K562 (cell line): Measurements from ENCODE around the gene MBP. TPM values are rescaled to one million over a fixed set of nuclear protein-coding genes. Genes with fewer than 3 reads are reported as not detected.

ENCODE experiments used
- ATAC-seq: fragments of 200-7000 bp; cut with Tn5 transposase; 3 replicates; pipeline ENCODE4 v1.9.1; 2020; ENCODE audit warnings: moderate library complexity
- BruUV-seq: library from RNA; stranded (reverse); fragments of 400-500 nt; replicated peaks from 2 replicates; lab custom pipeline; 2021; lab: Mats Ljungman, UMichigan
- CTCF ChIA-PET: fragments of 300-600 bp; formaldehyde crosslinking; extraction: SDS; loops from one replicate; lab custom pipeline; 2021; ENCODE audit warnings: low intra/inter-chr PET ratio; lab: Yijun Ruan, JAX
- POLR2A ChIA-PET: fragments of 300-600, 350-650 bp; sonication (Branson Sonifier 250); formaldehyde crosslinking; extraction: SDS; loops from one replicate; lab custom pipeline; 2021; ENCODE audit warnings: antibody characterized with exemption, inconsistent platforms; lab: Yijun Ruan, JAX
- DNase-seq, 4 experiments: peaks; one replicate each; pipeline versions ENCODE4 v3.0.0 to v3.0.0-alpha.2; 2011 to 2018; ENCODE audit warnings: low spot score in 3 of 4, mixed read lengths in 3 of 4; ENCODE audit errors: extremely low read depth in 1 of 4
- FAIRE-seq: peaks from 2 replicates; lab custom pipeline; 2011; peaks lifted over from hg19 to GRCh38; lab: Jason Lieb, UNC
- H2AFZ ChIP-seq: 2 replicates; pipeline ENCODE4 v1.6.0; 2011; ENCODE audit warnings: low read depth, low read length, control low read depth, inconsistent platforms
- H3K27ac ChIP-seq: fragments of 200-600 bp; 3 replicates; pipeline ENCODE4 v1.8.0; 2011; ENCODE audit warnings: low read depth, mild to moderate bottlenecking, control low read depth, inconsistent platforms, low read length, moderate library complexity, mixed read lengths; ENCODE audit errors: extremely low read depth
- H3K27me3 ChIP-seq, 2 experiments: fragments of 300-600 bp in 1 of 2; 2 replicates in 1 of 2; 3 replicates in 1 of 2; pipeline versions ENCODE4 v1.6.0 to v1.8.0; 2011; ENCODE audit warnings: inconsistent platforms in 2 of 2, low read length in 2 of 2, mild to moderate bottlenecking in 1 of 2, mixed read lengths in 1 of 2, moderate library complexity in 1 of 2; ENCODE audit not compliant: control insufficient read depth in 2 of 2, insufficient read depth in 2 of 2
- H3K36me3 ChIP-seq: fragments of 300-600 bp; 3 replicates; pipeline ENCODE4 v1.8.0; 2011; ENCODE audit warnings: mild to moderate bottlenecking, low read length, inconsistent platforms; ENCODE audit not compliant: control insufficient read depth, insufficient read depth
- H3K4me1 ChIP-seq, 2 experiments: fragments of 200-600 bp in 1 of 2; replicated peaks in 1 of 2; 2 replicates in 1 of 2; 3 replicates in 1 of 2; pipeline versions ENCODE4 v1.5.1 to v1.8.0; 2011; ENCODE audit warnings: inconsistent platforms in 2 of 2, low read length in 2 of 2, mild to moderate bottlenecking in 1 of 2, mixed read lengths in 1 of 2, moderate library complexity in 1 of 2; ENCODE audit not compliant: control insufficient read depth in 2 of 2, insufficient read depth in 2 of 2
- H3K4me2 ChIP-seq: 2 replicates; pipeline ENCODE4 v1.6.1; 2011; ENCODE audit warnings: low read length, control low read depth, inconsistent platforms, mixed read lengths; ENCODE audit not compliant: insufficient read depth
- H3K4me3 ChIP-seq: fragments of 200-600 bp; sonication (generic), shearing (Covaris generic); 2 replicates; pipeline ENCODE4 v1.5.1; 2016; ENCODE audit warnings: control low read depth, inconsistent platforms
- H3K79me2 ChIP-seq: fragments of 200-600 bp; 3 replicates; pipeline ENCODE4 v1.8.0; 2011; ENCODE audit warnings: low read length, inconsistent platforms; ENCODE audit not compliant: control insufficient read depth, insufficient read depth
- H3K9ac ChIP-seq, 2 experiments: 2 replicates each; pipeline versions ENCODE4 v1.6.0 to v1.6.1; 2011; ENCODE audit warnings: low read depth in 2 of 2, low read length in 2 of 2, control low read depth in 1 of 2, inconsistent platforms in 1 of 2, mild to moderate bottlenecking in 1 of 2, mixed read lengths in 1 of 2; ENCODE audit not compliant: insufficient read depth in 1 of 2
- H3K9me1 ChIP-seq: one replicate; pipeline ENCODE4 v1.6.0; 2011; ENCODE audit warnings: inconsistent platforms, mild to moderate bottlenecking, low read length, moderate library complexity; ENCODE audit not compliant: control insufficient read depth, insufficient read depth
- H3K9me3 ChIP-seq: replicated peaks from 2 replicates; pipeline ENCODE4 v1.5.1; 2011; ENCODE audit warnings: low read depth, low read length, inconsistent platforms; ENCODE audit not compliant: control insufficient read depth, insufficient read depth
- H4K20me1 ChIP-seq: replicated peaks from 2 replicates; pipeline ENCODE4 v1.6.1; 2011; ENCODE audit warnings: low read length, inconsistent platforms, mixed read lengths; ENCODE audit not compliant: control insufficient read depth, insufficient read depth
- ATF1 ChIP-seq, 2 experiments: fragments of 450-650 bp in 1 of 2; IDR thresholded peaks; 2 replicates each; pipeline ENCODE4 v1.6.1; 2016; ENCODE audit warnings: missing compliant biosample characterization in 1 of 2, missing genetic modification characterization in 1 of 2
- ATF3 ChIP-seq, 2 experiments: fragments of 450-650 bp in 1 of 2; sonication (generic) in 1 of 2; formaldehyde crosslinking in 1 of 2; IDR thresholded peaks in 1 of 2; conservative IDR thresholded peaks in 1 of 2; 2 replicates each; pipeline versions ENCODE4 v1.6.1 to v1.8.1; 2016 to 2023; ENCODE audit warnings: mild to moderate bottlenecking in 2 of 2, moderate library complexity in 2 of 2, inconsistent platforms in 1 of 2, missing genetic modification reagents in 1 of 2
- ATF7 ChIP-seq: fragments of 450-650 bp; IDR thresholded peaks from 2 replicates; pipeline ENCODE4 v1.7.1; 2014; ENCODE audit warnings: mild to moderate bottlenecking, moderate library complexity
- CREM ChIP-seq: IDR thresholded peaks from 2 replicates; pipeline ENCODE4 v1.6.1; 2014; ENCODE audit warnings: antibody characterized with exemption, low read depth
- GABPA ChIP-seq: fragments of 200-800 bp; sonication (Bioruptor generic); conservative IDR thresholded peaks from 2 replicates; pipeline ENCODE4 v1.6.1; 2016; ENCODE audit warnings: low read depth, missing genetic modification characterization, missing compliant biosample characterization
- GTF2F1 ChIP-seq: IDR thresholded peaks from 2 replicates; pipeline ENCODE4 v1.6.1; 2011; ENCODE audit warnings: low read depth, low read length, improper control_type of control experiment
- JUNB ChIP-seq: fragments of 450-650 bp; formaldehyde crosslinking; conservative IDR thresholded peaks from 2 replicates; pipeline ENCODE4 v1.4.0; 2020; ENCODE audit warnings: mild to moderate bottlenecking
- JUND ChIP-seq, 2 experiments: IDR thresholded peaks; 2 replicates in 1 of 2; 3 replicates in 1 of 2; pipeline ENCODE4 v1.6.1; 2011; ENCODE audit warnings: borderline replicate concordance in 2 of 2, low read depth in 2 of 2, low read length in 2 of 2, improper control_type of control experiment in 1 of 2, missing biosample characterization in 1 of 2, missing genetic modification characterization in 1 of 2, missing genetic modification reagents in 1 of 2
- MAX ChIP-seq: sonication (generic); formaldehyde crosslinking; IDR thresholded peaks from 2 replicates; pipeline ENCODE4 v1.9.0; 2022; ENCODE audit warnings: mild to moderate bottlenecking, missing genetic modification reagents
- NFIX ChIP-seq: fragments of 250-450 bp; sonication (Bioruptor Pico); IDR thresholded peaks from 2 replicates; pipeline ENCODE4 v1.4.0; 2020; ENCODE audit warnings: low read depth, mild to moderate bottlenecking, moderate library complexity
- NR1H2 ChIP-seq: sonication (generic); formaldehyde crosslinking; IDR thresholded peaks from 2 replicates; pipeline ENCODE4 v1.4.0; 2020; ENCODE audit warnings: mild to moderate bottlenecking, missing genetic modification reagents
- NRF1 ChIP-seq, 2 experiments: fragments of 450-650 bp; IDR thresholded peaks in 1 of 2; conservative IDR thresholded peaks in 1 of 2; 2 replicates each; pipeline ENCODE4 v1.6.1; 2014; ENCODE audit warnings: mild to moderate bottlenecking in 2 of 2
- RBFOX2 ChIP-seq: fragments of 200-400 bp; formaldehyde crosslinking; IDR thresholded peaks from 2 replicates; pipeline ENCODE4 v1.6.1; 2017; ENCODE audit warnings: low read depth, mild to moderate bottlenecking, low read length, moderate library complexity
- SAP30 ChIP-seq: fragments of 200-600 bp; sonication (generic); IDR thresholded peaks from 2 replicates; pipeline ENCODE4 v1.6.1; 2012; ENCODE audit warnings: borderline replicate concordance, low read depth, mild to moderate bottlenecking, moderate library complexity, low read length, control low read depth, inconsistent platforms; ENCODE audit not compliant: insufficient read depth, poor library complexity, severe bottlenecking
- SPI1 ChIP-seq: IDR thresholded peaks from 2 replicates; pipeline ENCODE4 v1.6.1; 2011; ENCODE audit warnings: low read depth, low read length, control low read depth, borderline replicate concordance
- ZBTB12 ChIP-seq: fragments of 250-450 bp; sonication (Bioruptor Pico); IDR thresholded peaks from 2 replicates; pipeline ENCODE4 v1.4.0; 2020
- ZKSCAN8 ChIP-seq: fragments of 200-800 bp; sonication (Bioruptor generic); IDR thresholded peaks from 2 replicates; pipeline ENCODE4 v1.6.1; 2016; ENCODE audit warnings: missing genetic modification characterization, missing compliant biosample characterization
- ZNF551 ChIP-seq: fragments of 250-450 bp; sonication (Bioruptor Pico); IDR thresholded peaks from 2 replicates; pipeline ENCODE4 v1.5.0; 2021; ENCODE audit warnings: mild to moderate bottlenecking, moderate library complexity
- WGBS: fragments of 100-300 bp; shearing (Covaris generic); methylation state at CpG from one replicate; pipeline ENCODE4 v1.1.6; 2016; ENCODE audit warnings: low coverage, mixed read lengths; ENCODE audit not compliant: insufficient coverage; ENCODE audit errors: missing lambda C conversion rate; 5-methylcytosine and 5-hydroxymethylcytosine counted together
- in situ Hi-C: fragments of 300-500 bp; cut with MboI; formaldehyde crosslinking; loops from 4 replicates; pipeline ENCODE4 v1.15.0; 2018; ENCODE audit warnings: inconsistent platforms, mixed read lengths
- intact Hi-C: fragments of 100-400 bp; cut with micrococcal nuclease; formaldehyde crosslinking; loops from 2 replicates; pipeline ENCODE4 v1.14.2; 2022
- polyA plus RNA-seq, 8 experiments: library from polyadenylated mRNA; depleted of rRNA in 4 of 8; stranded (reverse) in 5 of 8; unstranded in 3 of 8; fragments of >200 nt; fragmentation: Nextera tagmentation in 2 of 8; fragmentation: Illumina TruSeq in 1 of 8; extraction: Ambion mirVana in 2 of 8; extraction: Trizol in 1 of 8; gene quantifications; 2 replicates each; pipeline versions ENCODE4 v1.2.1 to v1.2.3, GENCODE V29; 2011 to 2014; ENCODE audit warnings: inconsistent platforms in 1 of 8, missing spikeins in 1 of 8
- total RNA-seq, 7 experiments: library from RNA; depleted of rRNA in 6 of 7; stranded (reverse); fragments of >200 nt in 6 of 7; fragmentation: Illumina TruSeq in 2 of 7; extraction: Trizol in 2 of 7; gene quantifications; 2 replicates each; pipeline versions ENCODE4 v1.2.1 to v1.2.3, GENCODE V29; 2011 to 2021; ENCODE audit warnings: low replicate concordance in 1 of 7

MBP gene
- total and polyA plus RNA-seq, 9 of the 15 experiments (the other 6 are each of a cell fraction or from before 2014, with no cell fraction given), result 0.09 TPM; not detected in 8

- ATAC-seq (peak; percentile 91), DNase-seq (peak; percentile 18 to 47 (median 26)), FAIRE-seq (no peak)
- Histone ChIP-seq H3K36me3 (no peaks in the 10 kb centered on the region), H2AFZ (no peak overlapping the region), H3K27ac (no peak overlapping the region), H3K4me3 (no peak overlapping the region), H3K9ac (no peak overlapping the region), H3K4me2 (no peak overlapping the region), H3K4me1 (no peaks in the 10 kb centered on the region), H3K9me1 (no peaks in the 10 kb centered on the region), H3K9me3 (no peaks in the 10 kb centered on the region), H3K27me3 (peaks cover 6 to 34% of the 10 kb centered on the region in 2 experiments; a peak in 4 of 5 replicates), H4K20me1 (no peaks in the 10 kb centered on the region), H3K79me2 (no peaks in the 10 kb centered on the region)
- BruUV-seq, result no TSS peak
- 2% methylated on average over 11 of the region's 15 CpGs for WGBS
- in situ Hi-C loops, result no loop called here
- intact Hi-C loops, result loop anchor here (5.0 to 10.0 kb wide), 2 partner anchors 50 to 178 kb away; no protein-coding TSS in a partner anchor
- ChIA-PET POLR2A (no interaction called here), CTCF (interaction anchor here (1.0 kb wide), 1 partner anchor 251 kb away, joined by 3 read pairs; no protein-coding TSS in a partner anchor)
- TF ChIP-seq CREM, result peak; percentile 54
- no peak for TF ChIP-seq NFIX
- peak; percentile 32; the same call in 1 of the 2 replicates for TF ChIP-seq ZBTB12 (CRISPR knock-in tag)
- 0 out of 2 replicates have a peak, but pooled peaks have one; percentile 22 for TF ChIP-seq JUND (IDR thresholded peaks at IDR 0.05; ENCODE audit: borderline replicate concordance, low read depth, low read length)
- peak; percentile 78 for TF ChIP-seq JUND (tag; IDR thresholded peaks at IDR 0.05; ENCODE audit: borderline replicate concordance, low read depth, low read length)
- TF ChIP-seq NR1H2 (CRISPR knock-in tag), result no peak
- TF ChIP-seq ATF3 (IDR thresholded peaks at IDR 0.05), result peak; percentile 83
- no peak for TF ChIP-seq ATF3 (CRISPR knock-in tag; conservative IDR thresholded peaks at IDR 0.05)
- TF ChIP-seq ZNF551 (CRISPR knock-in tag), result no peak
- TF ChIP-seq JUNB (CRISPR knock-in tag), result peak; percentile 68; the same call in 1 of the 2 replicates
- TF ChIP-seq RBFOX2, result no peak
- peak; percentile 32; the same call in 1 of the 2 replicates for TF ChIP-seq GABPA (tag)
- TF ChIP-seq SAP30, result no peak
- TF ChIP-seq SPI1, result peak; percentile 29; the same call in 1 of the 2 replicates
- peak; percentile 86; the same call in 1 of the 2 replicates for TF ChIP-seq ZKSCAN8 (CRISPR knock-in tag)
- TF ChIP-seq ATF7, result peak; percentile 78; the same call in 1 of the 2 replicates
- no peak for TF ChIP-seq ATF1 (CRISPR knock-in tag; IDR thresholded peaks at IDR 0.05)
- TF ChIP-seq ATF1 (tag; IDR thresholded peaks at IDR 0.05), result peak; percentile 71; the same call in 1 of the 2 replicates
- TF ChIP-seq MAX (CRISPR knock-in tag), result peak; percentile 61
- peak; percentile 77 to 81 for TF ChIP-seq NRF1 (conservative IDR thresholded peaks at IDR 0.05 in 1 of 2, IDR thresholded peaks at IDR 0.05 in 1 of 2)
- TF ChIP-seq GTF2F1, result no peak
Observed at GRCh38 chr18:77054606-77055428, 77.8 kb downstream of the MBP start.
